GM21423 (cell line): ENCODE data around the gene RAPH1.

Experiments used
- ATAC-seq: cut with Tn5 transposase; IDR thresholded peaks from one replicate; pipeline ENCODE4 v1.9.1; 2021; ENCODE audit warnings: mild to moderate bottlenecking, moderate library complexity; ENCODE audit not compliant: unreplicated experiment

Gene RAPH1

GRCh38 chr2:203535078-203535783, at the start of gene RAPH1:
TSS of gene RAPH1 (minus strand) at chr2:203535301. CDS start at chr2:203495353, 39,948 bp downstream.
- peak; percentile 64 for ATAC-seq

GRCh38 chr2:203584784-203585183, 49.7 kb upstream of the RAPH1 start:
- ATAC-seq = no peak

GRCh38 chr2:203583701-203584100, 48.6 kb upstream of the RAPH1 start:
- peak; percentile 43 for ATAC-seq

GRCh38 chr2:203583084-203583695, 48.1 kb upstream of the RAPH1 start:
- no peak for ATAC-seq

- ATAC-seq = no peak
Observed at GRCh38 chr2:203582468-203582867, 47.4 kb upstream of the RAPH1 start.

GRCh38 chr2:203580844-203581243, 45.7 kb upstream of the RAPH1 start:
- no peak for ATAC-seq

- ATAC-seq = no peak
Observed at GRCh38 chr2:203579730-203580129, 44.6 kb upstream of the RAPH1 start.

GRCh38 chr2:203578759-203579643, 43.9 kb upstream of the RAPH1 start:
- ATAC-seq = peak; percentile 91

- ATAC-seq = no peak
Observed at GRCh38 chr2:203574824-203575223, 39.7 kb upstream of the RAPH1 start.

GRCh38 chr2:203572316-203572715, 37.2 kb upstream of the RAPH1 start:
- no peak for ATAC-seq

GRCh38 chr2:203569677-203570316, 34.7 kb upstream of the RAPH1 start:
- no peak for ATAC-seq

GRCh38 chr2:203567691-203568090, 32.6 kb upstream of the RAPH1 start:
- ATAC-seq = no peak

GRCh38 chr2:203566161-203566560, 31.1 kb upstream of the RAPH1 start:
- ATAC-seq = no peak

- ATAC-seq = no peak
Observed at GRCh38 chr2:203565076-203565475, 30.0 kb upstream of the RAPH1 start.

GRCh38 chr2:203562268-203562667, 27.2 kb upstream of the RAPH1 start:
- no peak for ATAC-seq

- ATAC-seq = no peak
Observed at GRCh38 chr2:203559641-203560040, 24.5 kb upstream of the RAPH1 start.

GRCh38 chr2:203553784-203554183, 18.7 kb upstream of the RAPH1 start:
- no peak for ATAC-seq

GRCh38 chr2:203551778-203552177, 16.7 kb upstream of the RAPH1 start:
- ATAC-seq = no peak

GRCh38 chr2:203550266-203550665, 15.2 kb upstream of the RAPH1 start:
- no peak for ATAC-seq

GRCh38 chr2:203549406-203549805, 14.3 kb upstream of the RAPH1 start:
- ATAC-seq = no peak

GRCh38 chr2:203548887-203549286, 13.8 kb upstream of the RAPH1 start:
- no peak for ATAC-seq
